Stimulated activated CD8-positive, alpha-beta memory T cell treated with anti-CD3 and anti-CD28 coated beads, Interleukin-7, amount 100 ng/mL, for 24 hours (primary cell): ENCODE results near the gene ATF4.
A peak's percentile ranks its signal among the peaks of the same experiment; 100 is the strongest.

Experiments used
- DNase-seq: peaks from one replicate; pipeline ENCODE4 v3.0.0-alpha.2; 2020; ENCODE audit warnings: low read depth

Gene ATF4

GRCh38 chr22:39520226-39521105 lies at the start of gene ATF4:
ATF4 (plus strand) TSS chr22:39520562; CDS start chr22:39521446, 884 bp downstream.
- peak; percentile 79 for DNase-seq

GRCh38 chr22:39471381-39472141 lies 48.8 kb upstream of the ATF4 start:
- DNase-seq = no peak

- DNase-seq = no peak
These were observed 47.5 kb upstream of the ATF4 start for GRCh38 chr22:39472570-39473556.

GRCh38 chr22:39473851-39474250 lies 46.5 kb upstream of the ATF4 start:
- DNase-seq = no peak

- DNase-seq = no peak
These were observed 45.8 kb upstream of the ATF4 start for GRCh38 chr22:39474351-39475111.

GRCh38 chr22:39475337-39475736 lies 45.0 kb upstream of the ATF4 start:
- no peak for DNase-seq

GRCh38 chr22:39475902-39476301 lies 44.5 kb upstream of the ATF4 start:
- DNase-seq = no peak

GRCh38 chr22:39476664-39477063 lies 43.7 kb upstream of the ATF4 start:
- DNase-seq = no peak

- no peak for DNase-seq
These were observed 42.8 kb upstream of the ATF4 start for GRCh38 chr22:39477542-39477941.

GRCh38 chr22:39478441-39478850 lies 41.9 kb upstream of the ATF4 start:
- no peak for DNase-seq

GRCh38 chr22:39479254-39479653 lies 41.1 kb upstream of the ATF4 start:
- DNase-seq = no peak

GRCh38 chr22:39480557-39480956 lies 39.8 kb upstream of the ATF4 start:
- DNase-seq = no peak

GRCh38 chr22:39481054-39481453 lies 39.3 kb upstream of the ATF4 start:
- DNase-seq = no peak

GRCh38 chr22:39481595-39481994 lies 38.8 kb upstream of the ATF4 start:
- no peak for DNase-seq

GRCh38 chr22:39482768-39483167 lies 37.6 kb upstream of the ATF4 start:
- no peak for DNase-seq

GRCh38 chr22:39486951-39487825 lies 33.2 kb upstream of the ATF4 start:
- no peak for DNase-seq

- DNase-seq = no peak
These were observed 32.4 kb upstream of the ATF4 start for GRCh38 chr22:39487826-39488520.

- no peak for DNase-seq
These were observed 31.7 kb upstream of the ATF4 start for GRCh38 chr22:39488563-39489083.
